ENCODE measurements around the gene GRIP2. TPM values are rescaled to one million over a fixed set of nuclear protein-coding genes. Genes with fewer than 3 reads are reported as not detected.

Gene GRIP2
- total RNA-seq, 2 experiments from 2014 or later = not detected

DNA sequence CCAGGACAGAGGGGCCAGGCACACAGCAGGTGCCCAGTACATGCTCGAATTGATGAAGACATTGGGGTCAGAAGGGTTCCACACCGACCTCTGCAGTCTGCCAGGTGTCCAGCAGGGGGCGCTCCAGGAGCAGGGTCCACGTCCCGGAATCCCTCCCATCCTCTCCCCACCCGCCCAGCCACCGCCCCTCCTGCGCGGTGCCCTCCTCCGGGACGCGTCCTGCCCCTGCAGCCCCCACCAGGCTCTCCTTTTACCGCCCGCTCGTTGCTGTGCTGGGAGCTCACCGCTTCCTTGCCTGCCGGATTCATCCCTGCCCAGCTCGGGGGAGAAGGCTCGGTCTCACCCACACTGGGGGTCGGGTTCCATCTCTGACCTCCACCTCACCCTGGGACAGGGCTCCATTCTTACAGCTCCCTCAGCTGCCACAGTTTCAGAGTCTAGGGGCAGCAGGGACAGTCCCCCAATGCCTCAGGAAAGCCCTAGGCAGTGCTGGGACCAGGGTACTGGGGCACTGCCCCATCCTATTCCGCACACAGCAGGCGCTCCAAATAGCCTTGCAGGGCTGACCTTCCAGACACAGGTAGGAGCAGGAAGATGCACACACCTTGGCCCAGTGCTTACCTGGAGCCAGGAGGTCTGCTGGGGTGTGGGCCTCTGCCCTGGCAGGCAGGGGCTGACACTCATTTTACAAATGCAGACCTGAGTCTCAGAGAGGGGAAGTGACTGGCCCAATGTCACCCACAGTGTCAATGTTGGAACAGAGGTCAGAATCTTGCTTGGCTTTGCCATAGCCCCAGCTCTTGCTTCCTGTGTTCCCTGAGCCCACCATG lies 31.0 kb downstream of the GRIP2 start:
- Mint-ChIP-seq H3K9me3 (ENCODE audit: low read depth) (no peaks in the 10 kb centered on the region), H3K4me1 (peaks cover 2% of the 10 kb centered on the region), H3K27me3 (peaks cover 4% of the 10 kb centered on the region), H3K36me3 (ENCODE audit: low read depth) (no peaks in the 10 kb centered on the region), H3K4me3 (no peak overlapping the region), H3K27ac (no peak overlapping the region)
- DNase-seq (peak; percentile 87), ATAC-seq (peak; percentile 91)
- intact Hi-C loops (cut with DNase I, micrococcal nuclease) = loop anchor here (1.0 to 5.0 kb wide), 5 partner anchors 39 to 413 kb away; no protein-coding TSS in a partner anchor
- CTCF ChIA-PET = interaction anchor here (0.6 to 1.8 kb wide), 10 partner anchors 10 to 341 kb away, joined by 3 to 7 read pairs (median 3); no protein-coding TSS in a partner anchor
- POLR2A ChIA-PET = no interaction called here

DNA sequence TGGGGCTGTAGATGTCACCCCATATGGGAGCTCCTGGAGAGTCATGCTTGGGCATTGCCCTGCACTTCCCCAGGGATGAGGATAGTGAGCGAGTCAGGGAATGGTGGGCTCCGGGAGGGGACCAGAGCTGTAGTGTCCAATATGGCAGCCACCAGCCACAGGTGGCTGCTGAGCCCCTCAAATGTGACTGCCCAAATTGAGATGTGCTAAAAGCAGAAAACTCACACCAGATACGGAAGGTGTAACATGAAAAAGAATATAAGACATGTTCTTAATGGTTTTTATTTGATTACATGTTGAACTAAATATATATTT lies 31.7 kb downstream of the GRIP2 start:
- no peak for DNase-seq
- ChIA-PET POLR2A (no interaction called here), CTCF (interaction anchor here (0.6 to 1.8 kb wide), 11 partner anchors 10 to 413 kb away, joined by 3 to 7 read pairs (median 3); no protein-coding TSS in a partner anchor)
- intact Hi-C loops (cut with DNase I, micrococcal nuclease) = loop anchor here in 1 of 2 experiments (2.0 to 5.0 kb wide), 2 partner anchors 40 to 414 kb away; no protein-coding TSS in a partner anchor
- peaks cover under 1% of the 10 kb centered on the region for H3K9me3 Mint-ChIP-seq (ENCODE audit: low read depth)
- H3K27ac Mint-ChIP-seq = no peak overlapping the region
- ATAC-seq = no peak
- H3K27me3 Mint-ChIP-seq = peaks cover 4% of the 10 kb centered on the region
- peaks cover 2% of the 10 kb centered on the region for H3K4me1 Mint-ChIP-seq
- no peak overlapping the region for H3K4me3 Mint-ChIP-seq
- no peaks in the 10 kb centered on the region for H3K36me3 Mint-ChIP-seq (ENCODE audit: low read depth)

DNA sequence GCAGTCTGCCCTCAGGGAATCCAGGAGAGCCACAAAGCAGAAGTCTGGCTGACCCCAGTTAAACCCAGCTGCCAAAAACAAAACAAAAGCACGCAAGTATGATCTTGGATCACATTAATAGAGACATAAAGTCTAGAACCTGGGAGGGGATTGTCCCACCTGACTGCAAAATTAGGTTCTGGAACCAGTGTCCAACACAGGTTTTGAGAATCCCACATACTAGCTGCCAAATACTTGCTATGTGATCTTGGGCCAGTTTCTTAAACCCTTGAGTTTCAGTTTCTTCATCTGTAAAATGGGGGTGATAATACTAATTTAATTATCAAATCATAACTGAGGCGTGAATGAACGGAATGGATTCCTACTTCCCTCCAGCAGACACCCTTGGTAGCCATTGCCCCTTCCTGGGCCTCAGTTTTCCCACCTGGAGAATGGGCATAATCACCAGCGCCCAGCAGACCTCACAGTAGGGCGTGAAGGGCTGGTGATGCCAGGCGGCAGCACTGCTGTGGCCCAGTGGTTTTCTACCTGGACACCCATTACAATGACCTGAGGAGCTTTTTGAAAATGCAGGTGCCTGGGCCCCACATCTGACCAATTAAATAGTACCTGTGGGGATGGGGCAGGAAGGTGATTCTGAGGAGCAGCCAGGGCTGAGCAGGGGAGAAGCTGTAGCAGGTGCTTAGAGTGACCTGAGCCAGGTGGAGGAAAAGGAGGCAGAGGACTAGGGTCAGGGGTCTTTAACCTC lies 32.2 kb downstream of the GRIP2 start:
- POLR2A ChIA-PET = no interaction called here

DNA sequence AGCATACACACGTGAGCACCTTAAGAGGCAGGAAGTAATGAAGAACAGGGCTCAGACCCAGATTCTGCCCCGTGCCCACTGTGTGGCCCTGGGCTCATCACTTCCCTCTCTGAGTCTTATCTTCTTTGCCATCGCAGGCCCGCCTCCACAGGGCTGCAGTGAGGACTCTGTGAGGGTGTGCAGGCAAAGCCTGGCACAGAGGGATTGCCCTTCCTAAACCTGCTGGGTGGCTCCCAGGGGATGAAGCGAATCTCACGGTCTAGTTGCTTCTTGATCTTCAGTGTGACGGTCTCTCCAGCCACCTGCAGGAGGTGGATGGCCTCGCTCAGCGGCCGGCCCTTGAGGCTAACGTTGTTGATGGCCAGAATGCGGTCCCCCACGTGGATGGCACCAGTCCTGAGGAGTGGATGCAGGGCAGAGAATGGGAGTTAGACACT lies 32.8 kb downstream of the GRIP2 start:
- Mint-ChIP-seq H3K4me3 (no peak overlapping the region), H3K4me1 (peaks cover 2% of the 10 kb centered on the region), H3K27ac (no peak overlapping the region), H3K27me3 (peaks cover 4% of the 10 kb centered on the region), H3K9me3 (ENCODE audit: low read depth) (peaks cover 8% of the 10 kb centered on the region), H3K36me3 (ENCODE audit: low read depth) (no peaks in the 10 kb centered on the region)
- POLR2A ChIA-PET = interaction anchor here (0.6 kb wide), 1 partner anchor 33 kb away, joined by 4 read pairs; no protein-coding TSS in a partner anchor
- CTCF ChIA-PET = no interaction called here
- DNase-seq (no peak), ATAC-seq (no peak)
- intact Hi-C loops (cut with DNase I, micrococcal nuclease) = loop anchor here in 1 of 2 experiments (5.0 kb wide), 1 partner anchor 415 kb away; no protein-coding TSS in a partner anchor

More for the DNA sequence above, 32.2 kb downstream of the GRIP2 start:
- CTCF ChIA-PET = interaction anchor here (0.6 to 1.8 kb wide), 10 partner anchors 10 to 413 kb away, joined by 3 to 7 read pairs (median 3); no protein-coding TSS in a partner anchor
- Mint-ChIP-seq H3K27ac (no peak overlapping the region), H3K27me3 (peaks cover 4% of the 10 kb centered on the region), H3K36me3 (ENCODE audit: low read depth) (no peaks in the 10 kb centered on the region), H3K4me1 (peaks cover 2% of the 10 kb centered on the region), H3K9me3 (ENCODE audit: low read depth) (peaks cover 5% of the 10 kb centered on the region), H3K4me3 (no peak overlapping the region)
- no peak for DNase-seq
- no peak for ATAC-seq
- intact Hi-C loops (cut with DNase I, micrococcal nuclease) = loop anchor here in 1 of 2 experiments (2.0 to 5.0 kb wide), 2 partner anchors 41 to 414 kb away; no protein-coding TSS in a partner anchor

DNA sequence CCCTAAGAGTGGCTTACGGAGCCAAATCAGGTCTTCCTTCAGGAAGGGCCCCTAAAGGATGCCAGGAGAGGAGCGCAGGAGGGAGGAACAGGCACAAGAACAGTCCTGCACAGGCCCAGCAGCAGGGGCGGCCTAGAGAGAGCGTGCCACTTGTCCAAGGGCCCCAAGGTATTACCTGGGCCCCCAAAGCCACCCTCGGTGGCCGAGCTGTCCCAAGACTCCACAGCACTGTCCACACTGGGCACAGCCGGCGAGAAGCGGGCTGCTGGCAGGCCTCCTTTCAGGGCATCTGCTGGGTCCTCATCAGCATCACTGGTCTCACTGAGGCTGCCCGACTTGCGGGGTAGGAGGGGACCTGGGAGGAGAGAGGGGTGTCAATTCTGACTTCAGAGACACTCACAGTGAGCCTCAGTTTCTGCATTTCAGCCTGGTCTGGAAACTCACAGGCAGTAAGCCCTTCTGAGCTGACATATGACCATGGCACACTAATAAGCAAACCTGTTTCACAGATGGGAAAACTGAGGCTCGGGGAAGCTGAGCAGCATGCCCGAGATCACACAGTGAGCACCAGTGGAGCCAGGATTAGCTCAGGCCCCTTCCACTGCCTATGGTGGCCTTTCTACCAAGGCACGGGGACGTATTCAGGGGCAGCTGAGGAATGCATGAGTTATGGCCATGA lies 33.4 kb downstream of the GRIP2 start:
- H3K27ac Mint-ChIP-seq = no peak overlapping the region
- CTCF ChIA-PET = interaction anchor here (1.5 kb wide), 1 partner anchor 414 kb away, joined by 3 read pairs; no protein-coding TSS in a partner anchor
- POLR2A ChIA-PET = interaction anchor here (0.6 kb wide), 1 partner anchor 34 kb away, joined by 4 read pairs; no protein-coding TSS in a partner anchor
- DNase-seq = no peak
- peaks cover 8% of the 10 kb centered on the region for H3K9me3 Mint-ChIP-seq (ENCODE audit: low read depth)
- ATAC-seq = no peak
- H3K4me3 Mint-ChIP-seq = no peak overlapping the region
- peaks cover 4% of the 10 kb centered on the region for H3K27me3 Mint-ChIP-seq
- H3K36me3 Mint-ChIP-seq (ENCODE audit: low read depth) = no peaks in the 10 kb centered on the region
- intact Hi-C loops (cut with DNase I, micrococcal nuclease) = loop anchor here in 1 of 2 experiments (5.0 kb wide), 1 partner anchor 416 kb away; no protein-coding TSS in a partner anchor
- H3K4me1 Mint-ChIP-seq = peaks cover 2% of the 10 kb centered on the region

DNA sequence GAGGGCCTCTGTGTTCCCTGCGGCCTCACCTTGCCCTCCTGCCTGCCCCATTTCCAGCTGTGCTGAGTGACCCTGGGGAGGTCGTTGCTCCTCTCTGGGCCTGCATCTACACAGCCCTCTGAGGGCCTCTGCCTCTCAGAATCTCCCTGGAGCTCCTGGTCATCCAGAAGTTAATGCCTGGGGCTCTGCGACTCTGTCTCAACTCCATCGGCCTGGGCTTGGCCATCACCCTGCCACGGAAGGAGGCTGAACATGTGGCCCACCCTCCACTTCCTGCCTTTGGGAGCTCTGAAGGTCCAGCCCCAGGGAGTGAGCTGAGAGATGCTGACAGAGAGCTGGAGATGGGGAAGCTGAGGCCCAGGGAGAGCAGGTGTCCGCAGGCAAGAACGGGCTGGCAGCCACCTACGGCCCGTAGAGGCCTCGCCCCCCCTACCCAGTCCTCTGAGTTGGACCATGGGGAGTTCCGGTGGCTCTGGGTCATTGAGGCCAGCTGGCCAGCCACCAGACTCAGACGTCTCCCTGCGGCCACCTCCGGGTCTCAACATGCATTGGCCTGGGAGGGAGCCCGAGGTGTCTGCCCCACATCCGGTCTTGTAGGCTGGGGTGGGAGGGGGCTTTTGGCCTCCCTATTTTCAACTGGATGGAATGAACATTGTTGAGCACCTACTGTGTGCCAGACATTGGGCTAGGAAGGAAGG lies 34.2 kb downstream of the GRIP2 start:
- no peaks in the 10 kb centered on the region for H3K36me3 Mint-ChIP-seq (ENCODE audit: low read depth)
- CTCF ChIA-PET = interaction anchor here (0.8 to 1.5 kb wide), 2 partner anchors 44 to 415 kb away, joined by 3 to 4 read pairs; no protein-coding TSS in a partner anchor
- DNase-seq (no peak), ATAC-seq (no peak)
- peaks cover 8% of the 10 kb centered on the region for H3K9me3 Mint-ChIP-seq (ENCODE audit: low read depth)
- peaks cover 2% of the 10 kb centered on the region for H3K4me1 Mint-ChIP-seq
- POLR2A ChIA-PET = no interaction called here
- H3K4me3 Mint-ChIP-seq = no peak overlapping the region
- H3K27ac Mint-ChIP-seq = no peak overlapping the region
- intact Hi-C loops (cut with DNase I, micrococcal nuclease) = loop anchor here in 1 of 2 experiments (5.0 kb wide), 1 partner anchor 416 kb away; no protein-coding TSS in a partner anchor
- peaks cover 4% of the 10 kb centered on the region for H3K27me3 Mint-ChIP-seq

DNA sequence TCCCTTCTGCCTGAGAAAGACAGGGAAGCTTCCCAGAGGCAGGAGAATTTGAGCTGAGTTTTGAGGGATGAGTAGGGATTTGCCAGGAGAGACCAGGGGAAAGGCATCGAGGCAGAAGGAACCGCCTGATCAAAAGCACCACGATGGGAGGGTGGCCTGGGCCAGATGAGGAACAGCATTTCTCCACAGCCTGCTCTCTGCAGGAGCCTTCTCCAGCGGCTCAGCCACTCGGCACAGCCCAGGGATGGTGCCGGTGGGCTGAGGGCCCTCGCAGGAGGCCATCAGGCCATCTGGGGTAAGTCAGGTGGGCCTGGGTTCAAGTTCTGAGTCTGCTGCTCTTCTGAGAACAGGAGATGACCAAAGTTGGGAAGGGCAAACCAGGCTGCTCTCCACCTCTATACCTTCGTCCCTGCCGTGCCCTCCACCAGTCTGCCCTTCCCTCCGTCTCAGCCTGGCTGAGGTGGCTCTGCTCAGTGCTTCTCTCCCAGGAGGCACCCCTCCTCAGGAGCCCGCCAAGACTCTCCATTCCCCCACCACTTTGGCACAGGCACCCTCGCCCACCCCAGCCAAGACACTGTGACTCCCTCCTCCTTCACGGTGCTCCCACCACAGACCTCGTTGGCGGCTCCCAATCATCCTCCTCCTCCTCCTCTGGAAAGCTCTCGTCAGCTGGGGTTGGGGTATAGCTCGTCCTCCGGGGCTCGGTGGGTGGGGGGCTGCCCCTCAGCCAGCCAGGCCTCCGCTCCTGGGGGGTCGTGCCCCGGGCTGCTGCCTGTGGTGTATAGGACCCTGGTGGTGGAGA lies 34.9 kb downstream of the GRIP2 start:
- DNase-seq = no peak
- no peaks in the 10 kb centered on the region for H3K36me3 Mint-ChIP-seq (ENCODE audit: low read depth)
- no peak for ATAC-seq
- no peak overlapping the region for H3K4me3 Mint-ChIP-seq
- ChIA-PET CTCF (interaction anchor here (0.6 to 1.5 kb wide), 3 partner anchors 44 to 963 kb away, joined by 3 to 4 read pairs (median 4); no protein-coding TSS in a partner anchor), POLR2A (no interaction called here)
- peaks cover 5% of the 10 kb centered on the region for H3K27me3 Mint-ChIP-seq
- intact Hi-C loops (cut with DNase I, micrococcal nuclease) = loop anchor here in 1 of 2 experiments (5.0 kb wide), 1 partner anchor 417 kb away; no protein-coding TSS in a partner anchor
- no peak overlapping the region for H3K27ac Mint-ChIP-seq
- peaks cover 8% of the 10 kb centered on the region for H3K9me3 Mint-ChIP-seq (ENCODE audit: low read depth)
- peaks cover 2% of the 10 kb centered on the region for H3K4me1 Mint-ChIP-seq

DNA sequence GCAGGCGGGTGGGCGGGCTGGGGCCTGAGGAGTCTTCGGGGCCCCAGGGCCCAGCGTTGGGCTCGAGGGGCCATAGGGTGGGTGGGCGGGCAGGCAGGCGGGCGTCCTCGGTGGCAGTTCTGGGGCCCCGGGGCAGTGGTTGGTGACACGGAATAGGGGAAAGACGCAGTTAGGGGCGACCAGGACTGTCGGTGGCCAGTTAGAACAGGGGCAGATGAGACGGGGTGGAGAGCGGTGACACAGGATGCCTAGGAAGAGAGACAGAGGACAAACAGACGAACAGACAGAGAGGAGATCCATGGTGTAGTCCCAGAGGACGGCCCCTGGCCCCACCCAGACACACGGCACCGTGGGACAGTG lies 36.5 kb downstream of the GRIP2 start:
- no peak overlapping the region for H3K27ac Mint-ChIP-seq
- intact Hi-C loops (cut with DNase I, micrococcal nuclease) = no loop called here
- no peak for ATAC-seq
- no peaks in the 10 kb centered on the region for H3K36me3 Mint-ChIP-seq (ENCODE audit: low read depth)
- H3K4me1 Mint-ChIP-seq = peaks cover under 1% of the 10 kb centered on the region
- DNase-seq = no peak
- H3K4me3 Mint-ChIP-seq = no peak overlapping the region
- H3K9me3 Mint-ChIP-seq (ENCODE audit: low read depth) = peaks cover 10% of the 10 kb centered on the region
- H3K27me3 Mint-ChIP-seq = peaks cover 9% of the 10 kb centered on the region
- ChIA-PET POLR2A (no interaction called here), CTCF (no interaction called here)

DNA sequence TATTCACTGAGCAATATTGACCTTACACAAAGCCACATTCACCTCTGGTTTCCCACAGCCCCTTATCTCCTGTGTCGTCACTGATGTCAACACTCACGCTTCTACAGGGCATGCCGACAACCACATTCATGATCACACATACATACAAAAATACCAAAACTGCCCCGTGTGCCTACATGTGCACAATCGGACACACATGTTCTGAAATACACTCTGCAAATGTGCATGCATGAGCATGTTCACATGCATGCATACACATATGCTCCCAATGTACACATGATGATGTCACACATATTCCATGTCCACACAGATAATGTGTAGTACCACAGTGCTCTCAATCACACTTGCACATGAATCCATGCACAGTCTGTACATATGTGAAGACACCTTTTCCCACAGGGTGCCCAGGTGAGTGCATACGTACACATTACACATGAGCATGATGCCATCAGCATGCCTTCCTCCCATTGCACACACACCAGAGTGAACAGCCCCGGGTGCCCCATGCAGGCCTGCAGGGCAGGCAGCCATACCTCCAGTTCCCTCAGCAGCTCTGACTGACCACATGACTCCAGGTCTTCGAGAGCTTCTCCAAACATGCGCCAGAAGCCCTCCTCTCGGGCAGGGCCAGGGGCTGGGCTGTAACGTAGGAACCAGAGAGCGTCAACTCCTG lies 37.0 kb downstream of the GRIP2 start:
- CTCF ChIA-PET = interaction anchor here (0.5 to 1.0 kb wide), 2 partner anchors 302 to 588 kb away, joined by 3 read pairs; no protein-coding TSS in a partner anchor
- H3K9me3 Mint-ChIP-seq (ENCODE audit: low read depth) = peaks cover 10% of the 10 kb centered on the region

More for the DNA sequence above, 37.0 kb downstream of the GRIP2 start:
- no peaks in the 10 kb centered on the region for H3K4me1 Mint-ChIP-seq
- H3K27ac Mint-ChIP-seq = no peak overlapping the region
- no peaks in the 10 kb centered on the region for H3K36me3 Mint-ChIP-seq (ENCODE audit: low read depth)
- intact Hi-C loops (cut with DNase I, micrococcal nuclease) = no loop called here
- POLR2A ChIA-PET = no interaction called here
- H3K27me3 Mint-ChIP-seq = peaks cover 9% of the 10 kb centered on the region
- ATAC-seq = no peak
- DNase-seq = no peak
- H3K4me3 Mint-ChIP-seq = no peak overlapping the region
